H1 (cell line): ENCODE data around the gene NFIX. TPM values are rescaled to one million over a fixed set of nuclear protein-coding genes. Genes with fewer than 3 reads are reported as not detected.

Experiments used
- CTCF ChIA-PET: fragments of 300-600 bp; sonication (Branson Sonifier 250); formaldehyde crosslinking; loops from one replicate; lab custom pipeline; 2021; ENCODE audit not compliant: partially characterized antibody; lab: Charles Lee
- POLR2A ChIA-PET: fragments of 300-600 bp; sonication (Branson Sonifier 250); formaldehyde crosslinking; loops from one replicate; lab custom pipeline; 2021; ENCODE audit warnings: inconsistent platforms; ENCODE audit not compliant: partially characterized antibody; lab: Charles Lee
- DNase-seq, 2 experiments: peaks; one replicate each; pipeline versions ENCODE4 v3.0.0 to v3.0.0-alpha.2; 2010 to 2022; ENCODE audit warnings: low spot score in 2 of 2, low read depth in 1 of 2, mixed read lengths in 1 of 2
- FAIRE-seq: peaks from 2 replicates; lab custom pipeline; 2011; peaks lifted over from hg19 to GRCh38; lab: Jason Lieb, UNC
- H2AFZ ChIP-seq: 2 replicates; pipeline ENCODE4 v1.8.1; 2012; ENCODE audit warnings: low read length, inconsistent platforms
- H2AK5ac ChIP-seq: 2 replicates; pipeline ENCODE4 v1.6.1; 2013; ENCODE audit warnings: low read depth, low read length
- H2BK120ac ChIP-seq: replicated peaks from 2 replicates; pipeline ENCODE3; 2013; ENCODE audit warnings: low read depth, low read length, inconsistent platforms
- H2BK12ac ChIP-seq: 2 replicates; pipeline ENCODE4 v1.6.1; 2013; ENCODE audit warnings: low read depth, low read length
- H2BK15ac ChIP-seq: 2 replicates; pipeline ENCODE4 v1.6.1; 2013; ENCODE audit warnings: low read length
- H2BK20ac ChIP-seq: 2 replicates; pipeline ENCODE4 v1.6.1; 2013; ENCODE audit warnings: low read length
- H2BK5ac ChIP-seq: 2 replicates; pipeline ENCODE4 v1.6.1; 2013; ENCODE audit warnings: low read depth, low read length
- H3K14ac ChIP-seq: 2 replicates; pipeline ENCODE4 v1.6.1; 2013; ENCODE audit warnings: inconsistent platforms; ENCODE audit not compliant: insufficient read length
- H3K18ac ChIP-seq: 2 replicates; pipeline ENCODE4 v1.6.1; 2013; ENCODE audit warnings: low read length; ENCODE audit errors: extremely low read depth
- H3K23ac ChIP-seq: 2 replicates; pipeline ENCODE4 v1.6.1; 2013; ENCODE audit warnings: inconsistent platforms; ENCODE audit not compliant: insufficient read length
- H3K23me2 ChIP-seq: 2 replicates; pipeline ENCODE4 v1.6.1; 2013; ENCODE audit warnings: low read depth, low read length
- H3K27ac ChIP-seq: 2 replicates; pipeline ENCODE4 v1.6.1; 2011; ENCODE audit warnings: low read depth, low read length, inconsistent platforms
- H3K27me3 ChIP-seq, 4 experiments: replicated peaks in 1 of 4; 1 replicate in 1 of 4; 2 replicates in 3 of 4; pipeline versions ENCODE4 v1.6.1 to v1.8.1; 2011 to 2013; ENCODE audit warnings: low read length in 3 of 4, mild to moderate bottlenecking in 3 of 4, inconsistent platforms in 2 of 4, mixed read lengths in 2 of 4, moderate library complexity in 1 of 4; ENCODE audit not compliant: control insufficient read depth in 3 of 4, insufficient read depth in 3 of 4; ENCODE audit errors: extremely low read depth in 1 of 4
- H3K36me3 ChIP-seq, 4 experiments: 2 replicates each; pipeline versions ENCODE4 v1.6.1 to v1.8.1; 2011 to 2013; ENCODE audit warnings: mild to moderate bottlenecking in 4 of 4, low read length in 3 of 4, moderate library complexity in 2 of 4, control low read depth in 1 of 4, inconsistent platforms in 1 of 4; ENCODE audit not compliant: insufficient read depth in 4 of 4, control insufficient read depth in 2 of 4
- H3K4ac ChIP-seq: replicated peaks from 2 replicates; pipeline ENCODE3; 2013; ENCODE audit warnings: low read length, low read depth, mixed read lengths, inconsistent platforms; ENCODE audit not compliant: insufficient read length
- H3K4me1 ChIP-seq, 4 experiments: replicated peaks in 1 of 4; 1 replicate in 1 of 4; 2 replicates in 3 of 4; pipeline versions ENCODE4 v1.6.1 to v1.8.1; 2011 to 2013; ENCODE audit warnings: low read length in 3 of 4, inconsistent platforms in 2 of 4, mixed read lengths in 1 of 4; ENCODE audit not compliant: insufficient read depth in 4 of 4, control insufficient read depth in 3 of 4
- H3K4me2 ChIP-seq, 2 experiments: 2 replicates each; pipeline versions ENCODE4 v1.6.1 to v1.8.1; 2011 to 2013; ENCODE audit warnings: low read depth in 2 of 2, low read length in 2 of 2, control low read depth in 1 of 2, inconsistent platforms in 1 of 2, mild to moderate bottlenecking in 1 of 2; ENCODE audit not compliant: insufficient read depth in 1 of 2
- H3K4me3 ChIP-seq, 4 experiments: fragments of 200-600, 300-600 bp in 1 of 4; sonication (generic), shearing (Covaris generic), sonication (Bioruptor Twin) in 1 of 4; 2 replicates each; pipeline versions ENCODE4 v1.5.1 to v1.8.1; 2011 to 2016; ENCODE audit warnings: low read length in 4 of 4, low read depth in 3 of 4, control low read depth in 2 of 4, inconsistent platforms in 2 of 4, mild to moderate bottlenecking in 2 of 4, mixed read lengths in 1 of 4, moderate library complexity in 1 of 4; ENCODE audit not compliant: insufficient read depth in 2 of 4; ENCODE audit errors: extremely low read depth in 1 of 4
- H3K56ac ChIP-seq: replicated peaks from 2 replicates; pipeline ENCODE3; 2013; ENCODE audit warnings: low read depth, mild to moderate bottlenecking, mixed read lengths, low read length, inconsistent platforms; ENCODE audit not compliant: insufficient read length
- H3K79me1 ChIP-seq: 2 replicates; pipeline ENCODE4 v1.6.1; 2013; ENCODE audit warnings: low read depth, low read length, control low read depth
- H3K79me2 ChIP-seq, 2 experiments: 2 replicates each; pipeline versions ENCODE4 v1.6.1 to v1.8.1; 2012 to 2013; ENCODE audit warnings: low read length in 2 of 2, mild to moderate bottlenecking in 2 of 2, inconsistent platforms in 1 of 2; ENCODE audit not compliant: insufficient read depth in 2 of 2, control insufficient read depth in 1 of 2
- H3K9ac ChIP-seq, 4 experiments: replicated peaks in 1 of 4; 1 replicate in 1 of 4; 2 replicates in 3 of 4; pipeline versions ENCODE4 v1.6.1 to v1.8.1; 2011 to 2013; ENCODE audit warnings: low read depth in 3 of 4, low read length in 3 of 4, control low read depth in 2 of 4, mild to moderate bottlenecking in 2 of 4, moderate library complexity in 2 of 4, inconsistent platforms in 1 of 4; ENCODE audit errors: extremely low read depth in 1 of 4
- H3K9me3 ChIP-seq, 2 experiments: 2 replicates each; pipeline versions ENCODE4 v1.6.1 to v1.8.1; 2012 to 2013; ENCODE audit warnings: mild to moderate bottlenecking in 2 of 2, moderate library complexity in 2 of 2, control low read depth in 1 of 2, inconsistent platforms in 1 of 2, low read depth in 1 of 2, low read length in 1 of 2, mixed read lengths in 1 of 2; ENCODE audit not compliant: insufficient read depth in 2 of 2
- H4K20me1 ChIP-seq, 2 experiments: replicated peaks in 1 of 2; 2 replicates each; pipeline versions ENCODE3 to v1.8.1; 2011 to 2013; ENCODE audit warnings: inconsistent platforms in 2 of 2, low read length in 2 of 2, mild to moderate bottlenecking in 1 of 2; ENCODE audit not compliant: insufficient read depth in 2 of 2, control insufficient read depth in 1 of 2
- H4K5ac ChIP-seq: 2 replicates; pipeline ENCODE4 v1.6.1; 2013; ENCODE audit warnings: low read length, low read depth, mixed read lengths, inconsistent platforms; ENCODE audit not compliant: insufficient read length
- H4K8ac ChIP-seq: 2 replicates; pipeline ENCODE4 v1.8.0; 2013; ENCODE audit warnings: mild to moderate bottlenecking, moderate library complexity, low read length, inconsistent platforms; ENCODE audit not compliant: insufficient read depth; ENCODE audit errors: extremely low read depth
- H4K91ac ChIP-seq: replicated peaks from 2 replicates; pipeline ENCODE3; 2013; ENCODE audit warnings: low read length, mixed read lengths, inconsistent platforms; ENCODE audit not compliant: insufficient read length
- BRCA1 ChIP-seq: IDR thresholded peaks from 2 replicates; pipeline ENCODE4 v1.6.1; 2012; ENCODE audit warnings: low read depth, low read length, improper control_type of control experiment
- CHD2 ChIP-seq: IDR thresholded peaks from 2 replicates; pipeline ENCODE4 v1.6.1; 2012; ENCODE audit warnings: low read length, improper control_type of control experiment
- JUN ChIP-seq: IDR thresholded peaks from 2 replicates; pipeline ENCODE4 v1.6.1; 2011; ENCODE audit warnings: low read depth, mild to moderate bottlenecking, improper control_type of control experiment, low read length
- JUND ChIP-seq: IDR thresholded peaks from 2 replicates; pipeline ENCODE4 v1.6.1; 2011; ENCODE audit warnings: mild to moderate bottlenecking, improper control_type of control experiment, low read length
- KDM5A ChIP-seq: fragments of 200-600 bp; IDR thresholded peaks from 2 replicates; pipeline ENCODE4 v1.7.1; 2012; ENCODE audit warnings: mild to moderate bottlenecking, low read length, inconsistent platforms, mixed read lengths
- PHF8 ChIP-seq: fragments of 200-600 bp; sonication (generic); conservative IDR thresholded peaks from 2 replicates; pipeline ENCODE4 v1.7.1; 2012; ENCODE audit warnings: low read depth, mild to moderate bottlenecking, inconsistent platforms, low read length, moderate library complexity
- RFX5 ChIP-seq: IDR thresholded peaks from 2 replicates; pipeline ENCODE4 v1.6.1; 2011; ENCODE audit warnings: low read depth, low read length, improper control_type of control experiment, borderline replicate concordance
- SAP30 ChIP-seq: fragments of 300-600 bp; sonication (generic); IDR thresholded peaks from 2 replicates; pipeline ENCODE4 v1.7.1; 2012; ENCODE audit warnings: low read length, moderate library complexity, mild to moderate bottlenecking, inconsistent platforms; ENCODE audit not compliant: insufficient read depth, insufficient replicate concordance
- SIN3A ChIP-seq, 2 experiments: IDR thresholded peaks in 1 of 2; conservative IDR thresholded peaks in 1 of 2; 2 replicates each; pipeline ENCODE4 v1.6.1; 2011 to 2012; ENCODE audit warnings: low read length in 2 of 2, improper control_type of control experiment in 1 of 2, low read depth in 1 of 2, mild to moderate bottlenecking in 1 of 2
- SP4 ChIP-seq: IDR thresholded peaks from 2 replicates; pipeline ENCODE4 v1.6.1; 2012; ENCODE audit warnings: low read length, inconsistent platforms
- SRF ChIP-seq: IDR thresholded peaks from 2 replicates; pipeline ENCODE4 v1.6.1; 2011; ENCODE audit warnings: mild to moderate bottlenecking, low read depth, low read length, moderate library complexity
- TAF1 ChIP-seq: IDR thresholded peaks from 2 replicates; pipeline ENCODE4 v1.6.1; 2011; ENCODE audit warnings: mild to moderate bottlenecking, low read depth, low read length
- TAF7 ChIP-seq: optimal IDR thresholded peaks from 2 replicates; pipeline ENCODE3; 2011; ENCODE audit warnings: low read depth, mild to moderate bottlenecking, inconsistent platforms, low read length, moderate library complexity, borderline replicate concordance
- TEAD4 ChIP-seq: IDR thresholded peaks from 2 replicates; pipeline ENCODE4 v1.6.1; 2012; ENCODE audit warnings: low read depth, low read length, inconsistent platforms, mixed read lengths
- WGBS, 2 experiments: shearing (Covaris generic) in 1 of 2; methylation state at CpG; one replicate each; pipeline versions ENCODE4 v1.1.6 to v1.1.7; 2013 to 2015; ENCODE audit warnings: low lambda C conversion rate in 2 of 2, mixed read lengths in 2 of 2, inconsistent platforms in 1 of 2, low coverage in 1 of 2, missing lambda C conversion rate in 1 of 2; ENCODE audit not compliant: insufficient replicate concordance in 2 of 2, insufficient coverage in 1 of 2, insufficient read length in 1 of 2; ENCODE audit errors: extremely low coverage in 1 of 2, missing lambda C conversion rate in 1 of 2; 5-methylcytosine and 5-hydroxymethylcytosine counted together
- polyA plus RNA-seq, 7 experiments: library from polyadenylated mRNA; depleted of rRNA in 3 of 7; stranded (reverse) in 5 of 7; unstranded in 2 of 7; fragments of >200 nt in 5 of 7; fragments of 200-250 nt in 2 of 7; gene quantifications; 1 replicate in 5 of 7; 2 replicates in 1 of 7; 4 replicates in 1 of 7; pipeline versions ENCODE4 v1.2.1 to v1.2.3, GENCODE V29; 2011 to 2013; ENCODE audit warnings: missing spikeins in 2 of 7, mixed read lengths in 2 of 7
- total RNA-seq: library from RNA; stranded (reverse); fragmentation: NEBNext Ultra II Directional; extraction: Animal tissue kit (Norgen Biotek cat#: 25700); gene quantifications from 2 replicates; pipeline ENCODE4 v1.2.1, GENCODE V29; 2021

The NFIX gene
- total and polyA plus RNA-seq, 2 of the 8 experiments (the other 6 are each of a cell fraction or from before 2014, with no cell fraction given), result 0.03 to 0.20 TPM

GRCh38 chr19:13076320-13076719 is 81.0 kb downstream of the NFIX start:
- Histone ChIP-seq H3K4ac (peak overlapping the region; percentile 60), H4K5ac (no peak overlapping the region), H3K79me1 (no peaks in the 10 kb centered on the region), H3K79me2 (no peaks in the 10 kb centered on the region), H4K91ac (peak overlapping the region; percentile 84), H2BK5ac (no peak overlapping the region; the same call in 1 of the 2 replicates), H3K18ac (no peak overlapping the region), H2BK20ac (peak overlapping the region; percentile 72; the same call in 1 of the 2 replicates), H3K23ac (no peak overlapping the region), H3K56ac (no peak overlapping the region), H3K9me3 (no peaks in the 10 kb centered on the region), H4K8ac (no peak overlapping the region; the same call in 1 of the 2 replicates), H3K27ac (no peak overlapping the region), H3K4me3 (no peak overlapping the region), H3K14ac (peak overlapping the region; percentile 13), H2AFZ (no peak overlapping the region), H2AK5ac (peak overlapping the region; percentile 90; the same call in 1 of the 2 replicates), H3K4me1 (peaks cover 8 to 34% (median 24%) of the 10 kb centered on the region in 4 experiments), H4K20me1 (no peaks in the 10 kb centered on the region), H3K9ac (no peak overlapping the region), H3K36me3 (no peaks in the 10 kb centered on the region), H2BK15ac (peak overlapping the region; percentile 92), H3K27me3 (peaks cover 0 to 17% (median 16%) of the 10 kb centered on the region in 4 experiments; a peak in 6 of 7 replicates), H2BK12ac (peak overlapping the region; percentile 88; the same call in 1 of the 2 replicates), H3K4me2 (no peak overlapping the region), H3K23me2 (0 out of 2 replicates have a peak, but pooled peaks cover 1% of the 10 kb centered on the region), H2BK120ac (no peak overlapping the region)
- ChIA-PET POLR2A (interaction anchor here (0.9 to 2.5 kb wide), 3 partner anchors 19 to 185 kb away, joined by 3 to 7 read pairs (median 4); partner anchors contain the start of gene GCDH), CTCF (interaction anchor here (1.0 to 48.8 kb wide), 5 partner anchors 17 to 111 kb away, joined by 3 to 1145 read pairs (median 138); no protein-coding TSS in a partner anchor)
- TF ChIP-seq KDM5A (no peak), PHF8 (no peak), SRF (no peak), SAP30 (no peak), SIN3A (conservative IDR thresholded peaks at IDR 0.05 in 1 of 2, IDR thresholded peaks at IDR 0.05 in 1 of 2; ENCODE audit: low read depth in 1 of 2, low read length in 2 of 2) (no peak), RFX5 (no peak), TAF7 (no peak), TEAD4 (no peak), SP4 (no peak), JUND (no peak), BRCA1 (no peak), TAF1 (no peak), JUN (no peak), CHD2 (no peak)
- FAIRE-seq (no peak), DNase-seq (no peak)
- 79% methylated on average over 8 of the region's 8 CpGs; no CpG with 5 or more reads in 1 of the 2 experiments for WGBS, 2 experiments
